ENCODE results near the gene EP300.
"Not testable (repeated sequence)": the region's sequence is repeated elsewhere in the genome, so short reads cannot be mapped to it uniquely, and the experiment has no call there.

The EP300 gene

DNA sequence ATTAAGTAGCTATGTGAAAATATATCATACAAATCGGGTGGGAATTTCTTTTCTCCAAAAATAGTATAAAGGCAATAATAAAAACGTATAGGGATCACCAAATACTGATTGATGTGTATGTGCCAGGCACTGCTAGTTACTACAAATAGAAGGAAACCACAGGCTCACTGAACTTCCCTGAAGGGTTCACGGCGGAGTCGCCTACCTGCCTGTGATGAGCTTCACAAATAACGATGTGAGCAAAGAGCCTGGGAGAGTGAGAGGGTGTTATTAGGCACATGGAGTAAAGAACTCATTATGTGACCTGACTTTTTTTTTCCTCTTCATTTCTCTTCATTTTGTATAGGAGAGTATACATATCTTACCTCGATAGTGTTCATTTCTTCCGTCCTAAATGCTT lies 76.8 kb downstream of the EP300 start:
- DNase-seq, result no peak

DNA sequence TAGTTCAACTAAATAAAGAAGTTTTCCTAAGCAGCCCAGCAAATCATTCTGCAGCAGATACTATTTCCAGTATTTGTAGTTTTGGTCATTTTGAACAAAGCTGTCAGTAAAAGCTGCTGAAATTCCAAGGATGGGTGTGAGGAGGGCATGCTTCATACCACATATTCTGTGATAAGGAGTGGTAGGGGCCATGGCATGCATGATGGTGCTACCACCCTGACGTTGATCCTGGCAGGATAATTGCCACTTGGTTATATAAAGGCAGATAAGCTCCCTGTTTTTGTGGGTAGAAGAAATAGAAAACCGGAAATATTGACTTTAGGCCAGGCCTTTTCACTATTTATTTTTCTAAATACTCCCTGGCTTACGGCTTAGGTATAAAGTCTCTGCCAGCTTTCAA lies 79.6 kb downstream of the EP300 start:
- DNase-seq, result no peak

DNA sequence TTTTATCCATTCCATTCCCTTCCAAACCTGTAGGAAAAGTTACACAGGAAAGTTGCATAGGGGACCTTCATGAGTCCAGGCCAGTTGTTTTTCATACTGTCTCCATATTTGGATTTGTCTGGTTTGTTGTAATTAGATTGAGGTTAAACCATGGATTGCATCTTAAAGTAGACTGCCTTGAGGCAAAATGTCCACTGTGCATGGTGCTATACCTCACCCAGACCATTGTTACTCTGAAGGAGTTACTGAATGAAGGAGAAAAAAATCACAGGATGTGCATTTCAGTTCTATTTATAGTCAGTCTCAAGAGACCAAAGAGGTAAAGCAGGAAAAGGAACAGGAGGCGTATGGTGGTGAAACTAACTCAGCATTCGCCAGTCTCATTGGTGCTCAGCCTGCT lies 83.2 kb downstream of the EP300 start:
- DNase-seq, result no peak

DNA sequence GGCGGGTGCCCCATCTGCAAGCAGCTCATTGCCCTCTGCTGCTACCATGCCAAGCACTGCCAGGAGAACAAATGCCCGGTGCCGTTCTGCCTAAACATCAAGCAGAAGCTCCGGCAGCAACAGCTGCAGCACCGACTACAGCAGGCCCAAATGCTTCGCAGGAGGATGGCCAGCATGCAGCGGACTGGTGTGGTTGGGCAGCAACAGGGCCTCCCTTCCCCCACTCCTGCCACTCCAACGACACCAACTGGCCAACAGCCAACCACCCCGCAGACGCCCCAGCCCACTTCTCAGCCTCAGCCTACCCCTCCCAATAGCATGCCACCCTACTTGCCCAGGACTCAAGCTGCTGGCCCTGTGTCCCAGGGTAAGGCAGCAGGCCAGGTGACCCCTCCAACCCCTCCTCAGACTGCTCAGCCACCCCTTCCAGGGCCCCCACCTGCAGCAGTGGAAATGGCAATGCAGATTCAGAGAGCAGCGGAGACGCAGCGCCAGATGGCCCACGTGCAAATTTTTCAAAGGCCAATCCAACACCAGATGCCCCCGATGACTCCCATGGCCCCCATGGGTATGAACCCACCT lies 84.7 kb downstream of the EP300 start:
- DNase-seq, result no peak

DNA sequence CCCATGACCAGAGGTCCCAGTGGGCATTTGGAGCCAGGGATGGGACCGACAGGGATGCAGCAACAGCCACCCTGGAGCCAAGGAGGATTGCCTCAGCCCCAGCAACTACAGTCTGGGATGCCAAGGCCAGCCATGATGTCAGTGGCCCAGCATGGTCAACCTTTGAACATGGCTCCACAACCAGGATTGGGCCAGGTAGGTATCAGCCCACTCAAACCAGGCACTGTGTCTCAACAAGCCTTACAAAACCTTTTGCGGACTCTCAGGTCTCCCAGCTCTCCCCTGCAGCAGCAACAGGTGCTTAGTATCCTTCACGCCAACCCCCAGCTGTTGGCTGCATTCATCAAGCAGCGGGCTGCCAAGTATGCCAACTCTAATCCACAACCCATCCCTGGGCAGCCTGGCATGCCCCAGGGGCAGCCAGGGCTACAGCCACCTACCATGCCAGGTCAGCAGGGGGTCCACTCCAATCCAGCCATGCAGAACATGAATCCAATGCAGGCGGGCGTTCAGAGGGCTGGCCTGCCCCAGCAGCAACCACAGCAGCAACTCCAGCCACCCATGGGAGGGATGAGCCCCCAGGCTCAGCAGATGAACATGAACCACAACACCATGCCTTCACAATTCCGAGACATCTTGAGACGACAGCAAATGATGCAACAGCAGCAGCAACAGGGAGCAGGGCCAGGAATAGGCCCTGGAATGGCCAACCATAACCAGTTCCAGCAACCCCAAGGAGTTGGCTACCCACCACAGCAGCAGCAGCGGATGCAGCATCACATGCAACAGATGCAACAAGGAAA lies 85.4 kb downstream of the EP300 start:
- DNase-seq, result no peak

DNA sequence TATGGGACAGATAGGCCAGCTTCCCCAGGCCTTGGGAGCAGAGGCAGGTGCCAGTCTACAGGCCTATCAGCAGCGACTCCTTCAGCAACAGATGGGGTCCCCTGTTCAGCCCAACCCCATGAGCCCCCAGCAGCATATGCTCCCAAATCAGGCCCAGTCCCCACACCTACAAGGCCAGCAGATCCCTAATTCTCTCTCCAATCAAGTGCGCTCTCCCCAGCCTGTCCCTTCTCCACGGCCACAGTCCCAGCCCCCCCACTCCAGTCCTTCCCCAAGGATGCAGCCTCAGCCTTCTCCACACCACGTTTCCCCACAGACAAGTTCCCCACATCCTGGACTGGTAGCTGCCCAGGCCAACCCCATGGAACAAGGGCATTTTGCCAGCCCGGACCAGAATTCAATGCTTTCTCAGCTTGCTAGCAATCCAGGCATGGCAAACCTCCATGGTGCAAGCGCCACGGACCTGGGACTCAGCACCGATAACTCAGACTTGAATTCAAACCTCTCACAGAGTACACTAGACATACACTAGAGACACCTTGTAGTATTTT lies 86.1 kb downstream of the EP300 start:
- no peak for DNase-seq

DNA sequence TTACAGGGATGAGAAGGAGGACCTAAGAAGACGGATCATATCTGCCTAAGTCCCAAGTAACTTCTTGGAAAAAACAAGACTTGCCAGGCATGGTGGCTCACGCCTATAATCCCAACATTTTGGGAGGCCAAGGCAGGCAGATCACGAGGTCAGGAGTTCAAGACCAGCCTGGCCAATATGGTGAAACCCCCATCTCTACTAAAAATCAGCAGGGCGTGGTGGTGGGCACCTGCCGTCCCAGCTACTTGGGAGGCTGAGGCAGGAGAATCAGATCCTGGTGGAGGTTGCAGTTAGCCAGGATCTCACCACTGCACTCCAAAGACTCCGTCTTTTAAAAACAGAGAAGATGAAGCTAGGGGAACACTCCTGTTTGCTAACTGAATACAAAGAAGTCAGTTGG lies 88.0 kb downstream of the EP300 start:
- DNase-seq, result not testable (repeated sequence)

DNA sequence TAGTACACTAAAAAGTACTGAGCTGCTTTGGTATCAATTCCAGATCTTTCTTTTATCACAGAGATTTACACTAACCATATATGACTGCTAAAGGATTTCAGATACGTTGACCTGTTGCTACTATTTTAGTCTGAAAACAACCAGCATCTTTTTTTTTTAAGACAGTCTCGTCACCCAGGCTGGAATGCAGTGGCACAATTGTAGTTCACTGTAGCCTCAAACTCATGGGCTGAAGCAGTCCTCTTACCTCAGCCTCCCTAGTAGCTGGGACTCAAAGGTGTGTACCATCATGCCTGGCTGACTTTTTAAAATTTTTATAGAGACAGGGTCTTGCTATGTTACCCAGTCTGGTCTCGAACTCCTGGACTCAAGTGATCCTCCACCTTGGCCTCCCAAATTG lies 88.5 kb downstream of the EP300 start:
- DNase-seq, result no peak

DNA sequence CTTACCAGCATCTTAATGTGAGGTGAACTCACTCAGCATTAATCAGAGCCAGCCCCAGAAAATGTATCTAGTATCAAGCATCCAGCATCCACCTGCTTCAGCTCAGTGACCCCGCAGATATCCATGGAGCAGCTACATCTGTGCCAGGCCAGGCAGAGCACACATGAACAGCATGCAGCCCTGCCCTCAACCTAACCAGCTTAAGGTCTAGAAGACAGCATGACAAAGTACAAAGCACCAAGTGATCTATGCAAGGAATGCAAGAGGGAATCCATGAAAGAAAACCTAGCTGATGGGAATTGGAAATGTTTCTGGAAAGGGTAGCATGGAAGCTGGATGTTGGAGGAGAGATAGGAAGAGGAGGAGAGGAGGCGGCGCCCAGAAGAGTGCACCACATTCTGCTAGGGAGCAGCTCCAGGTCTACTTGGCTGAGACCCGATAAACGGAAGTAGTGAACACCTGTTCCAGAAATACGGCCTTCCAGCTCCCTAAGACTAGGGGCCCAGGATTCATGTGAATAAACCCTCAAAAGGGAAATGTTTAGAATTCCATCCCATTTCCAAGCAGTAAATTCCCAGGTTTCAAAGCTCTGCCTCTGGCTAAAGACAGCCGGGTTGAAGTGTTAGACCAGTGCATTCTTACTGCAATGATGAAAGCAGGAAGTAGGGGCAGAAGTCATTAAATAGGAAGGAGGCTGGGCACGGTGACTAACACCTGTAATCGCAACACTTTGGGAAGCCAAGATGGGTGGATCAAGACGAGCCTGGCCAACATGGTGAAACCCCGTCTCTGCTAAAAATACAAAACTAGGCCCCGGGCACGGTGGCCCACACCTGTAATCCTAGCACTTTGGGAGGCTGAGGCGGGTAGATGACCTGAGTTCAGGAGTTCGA lies 89.2 kb downstream of the EP300 start:
- DNase-seq, result no peak

DNA sequence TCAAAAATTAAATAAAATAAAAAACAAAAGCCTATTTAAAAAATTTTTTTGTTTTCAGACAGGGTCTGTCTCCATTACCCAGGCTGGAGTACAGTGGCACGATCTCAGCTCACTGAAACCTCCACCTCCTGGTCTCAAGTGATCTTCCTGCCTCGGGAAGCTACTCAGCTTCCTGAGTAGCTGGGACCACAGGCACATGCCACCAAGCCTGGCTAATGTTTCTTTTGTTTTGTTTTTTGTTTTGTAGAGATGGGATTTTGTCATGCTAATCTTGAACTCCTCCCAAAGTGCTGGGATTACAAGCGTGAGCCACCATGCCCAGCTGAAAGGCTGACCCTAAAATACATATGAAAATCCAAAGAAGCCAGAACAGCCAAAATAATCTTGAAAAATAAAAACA lies 92.3 kb downstream of the EP300 start:
- DNase-seq, result no peak

DNA sequence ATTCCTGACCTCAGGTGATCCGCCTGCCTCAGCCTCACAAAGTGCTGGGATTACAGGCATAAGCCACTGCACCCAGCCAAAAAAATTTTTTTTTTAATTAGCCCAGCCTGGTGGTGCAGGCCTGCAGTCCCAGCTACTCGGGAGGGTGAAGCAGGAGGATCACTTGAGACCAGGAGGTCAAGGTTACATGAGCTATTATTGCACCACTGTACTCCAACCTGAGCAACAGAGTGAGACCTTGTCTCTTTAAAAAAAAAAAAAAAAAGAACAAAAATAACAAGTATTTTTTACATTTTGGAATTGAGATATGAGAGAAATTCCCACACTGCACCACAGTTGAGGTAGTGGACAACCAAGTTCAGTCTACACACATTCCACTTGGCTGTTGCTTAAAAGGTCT lies 99.1 kb downstream of the EP300 start:
- no peak for DNase-seq

DNA sequence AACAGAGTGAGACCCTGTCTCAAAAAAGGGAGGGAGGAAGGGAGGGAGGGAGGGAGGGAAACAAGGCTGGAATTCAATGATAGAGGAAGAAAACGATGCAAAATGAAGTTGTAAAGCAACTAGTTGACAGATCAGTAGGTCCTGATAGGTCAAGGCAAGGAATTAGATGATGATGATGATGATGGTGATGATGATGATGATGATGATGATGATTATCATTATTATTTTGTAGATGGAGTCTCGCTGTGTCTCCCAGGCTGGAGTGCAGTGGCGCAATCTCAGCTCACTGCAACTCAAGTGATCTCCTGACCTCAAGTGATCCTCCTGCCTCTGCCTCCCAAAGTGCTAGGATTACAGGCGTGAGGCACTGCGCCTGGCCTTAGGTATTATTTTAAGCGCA lies 101.4 kb downstream of the EP300 start:
- no peak for DNase-seq

DNA sequence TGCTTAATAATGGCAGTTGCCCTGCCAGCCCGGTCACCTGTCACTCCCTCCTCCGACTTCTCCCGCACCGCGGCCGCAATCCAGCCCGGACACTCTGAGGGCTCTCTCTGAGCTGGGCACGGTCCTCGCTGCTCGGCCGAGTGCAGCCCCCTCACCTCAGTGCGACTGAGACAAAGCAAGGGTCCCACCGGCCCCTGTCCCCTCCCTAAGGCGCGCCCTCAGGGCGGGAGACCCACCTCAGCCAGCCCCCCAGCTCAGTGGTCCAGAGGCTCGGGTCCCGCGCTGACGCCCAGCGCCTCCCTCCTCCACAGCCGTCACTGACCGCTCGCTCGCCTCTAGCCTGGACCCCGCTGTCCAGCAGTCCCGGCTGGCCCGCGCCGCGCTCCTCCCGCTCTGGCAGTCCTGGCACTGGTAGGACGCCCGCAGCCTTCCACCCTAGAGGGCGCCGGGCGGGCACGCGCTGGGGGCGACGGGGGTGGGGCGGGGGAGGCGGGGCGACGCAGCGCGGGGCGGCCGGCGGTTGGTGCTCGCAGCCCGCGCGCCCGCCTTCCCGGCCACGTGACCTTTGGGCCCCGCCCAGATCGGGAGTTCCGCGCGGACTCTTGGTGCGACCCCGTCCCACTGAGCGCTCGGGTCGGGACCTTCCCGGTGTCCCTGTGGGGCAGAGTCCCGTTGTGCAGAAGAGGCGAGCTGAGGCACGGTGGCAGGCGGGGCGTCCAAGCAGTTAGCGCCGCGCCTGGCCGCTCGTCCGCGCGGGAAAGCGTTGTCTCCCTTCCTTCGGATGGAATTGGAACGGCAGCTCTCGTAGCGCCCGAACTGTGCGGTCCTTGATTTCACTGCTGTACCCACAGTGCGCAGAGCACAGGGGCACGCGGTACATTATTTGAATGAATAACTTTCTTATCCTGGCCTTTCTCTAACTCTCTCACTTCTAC lies 104.9 kb downstream of the EP300 start:
- DNase-seq, result peak; percentile 66

DNA sequence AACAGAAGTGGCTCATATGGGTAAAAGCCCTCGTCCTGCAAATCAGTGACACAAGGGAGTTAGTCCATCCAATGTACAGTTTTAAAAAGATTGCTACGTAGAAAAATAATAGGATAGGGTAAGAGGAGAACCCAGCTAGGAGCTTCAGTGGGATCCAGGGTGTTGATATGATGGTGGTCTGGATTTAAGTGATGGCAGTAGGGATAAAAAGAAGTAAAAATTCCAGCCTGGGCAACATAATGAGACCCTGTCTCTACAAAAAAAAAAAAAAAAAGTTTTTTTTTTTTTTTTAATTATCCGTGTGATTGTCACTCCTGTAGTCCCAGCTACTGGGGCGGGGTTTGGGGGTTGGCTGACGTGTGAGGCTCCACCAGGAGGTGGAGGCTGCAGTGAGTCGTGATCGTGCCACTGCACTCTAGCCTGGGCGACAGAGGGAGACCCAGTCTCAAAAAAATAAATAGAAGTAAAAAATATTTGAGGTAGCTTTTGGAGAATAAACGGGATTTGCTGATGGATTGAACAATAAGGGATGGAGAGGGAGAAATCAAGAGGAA lies 105.7 kb downstream of the EP300 start:
- DNase-seq, result peak; percentile 40

DNA sequence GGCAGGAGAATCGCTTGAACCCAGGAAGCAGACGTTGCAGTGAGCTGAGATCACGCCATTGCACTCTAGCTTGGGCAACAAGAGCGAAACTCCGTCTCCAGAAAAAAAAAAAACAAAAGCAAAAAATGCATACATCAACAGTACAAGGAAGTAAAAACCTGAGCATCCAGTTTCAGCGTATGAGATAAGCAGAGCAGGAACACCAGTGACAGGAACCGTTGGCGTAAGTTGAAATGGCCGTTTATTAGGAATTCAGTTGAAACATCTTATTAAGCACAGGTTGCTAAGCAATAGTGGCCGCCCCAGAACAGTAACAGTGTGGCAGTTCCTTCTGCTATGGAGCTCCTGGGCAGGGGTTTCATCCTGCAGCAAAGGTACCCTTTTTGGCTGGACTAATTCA lies 108.7 kb downstream of the EP300 start:
- no peak for DNase-seq

DNA sequence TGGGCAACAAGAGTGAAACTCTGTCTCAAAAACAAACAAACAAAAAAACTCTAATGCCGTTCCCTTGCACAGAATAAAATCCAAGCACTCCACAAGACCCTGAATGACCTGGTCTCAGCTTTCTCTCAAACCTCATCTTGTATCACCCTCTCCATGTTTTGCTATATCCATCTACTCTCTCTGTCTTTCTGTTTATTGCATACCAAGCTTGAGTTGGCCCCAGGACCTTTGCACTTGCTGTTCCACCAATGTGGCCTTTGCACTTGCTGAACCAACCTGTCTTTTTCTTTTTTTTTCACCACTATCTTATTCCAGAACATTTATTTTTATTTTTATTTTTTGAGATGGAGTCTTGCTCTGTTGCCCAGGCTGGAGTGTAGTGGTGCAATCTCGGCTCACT lies 110.7 kb downstream of the EP300 start:
- no peak for DNase-seq

DNA sequence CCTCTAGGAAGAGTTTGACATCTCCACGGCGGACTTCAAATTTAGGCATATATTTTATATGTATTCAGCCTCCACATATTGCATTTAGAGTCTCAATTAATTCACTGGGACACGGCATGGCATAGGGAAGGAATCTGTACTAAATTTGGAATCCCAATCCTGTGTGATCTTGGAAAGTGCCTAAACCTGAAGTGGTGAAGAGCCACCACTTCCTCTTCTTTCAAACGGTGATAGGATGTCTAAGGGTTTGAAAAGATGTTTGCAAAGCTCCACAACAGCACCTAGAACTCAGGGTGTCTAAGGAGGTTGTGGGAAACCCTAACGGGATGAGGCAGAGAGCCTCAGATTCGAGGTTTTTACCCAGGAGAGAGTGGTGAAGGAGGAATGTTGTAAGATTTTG lies 111.7 kb downstream of the EP300 start:
- no peak for DNase-seq

DNA sequence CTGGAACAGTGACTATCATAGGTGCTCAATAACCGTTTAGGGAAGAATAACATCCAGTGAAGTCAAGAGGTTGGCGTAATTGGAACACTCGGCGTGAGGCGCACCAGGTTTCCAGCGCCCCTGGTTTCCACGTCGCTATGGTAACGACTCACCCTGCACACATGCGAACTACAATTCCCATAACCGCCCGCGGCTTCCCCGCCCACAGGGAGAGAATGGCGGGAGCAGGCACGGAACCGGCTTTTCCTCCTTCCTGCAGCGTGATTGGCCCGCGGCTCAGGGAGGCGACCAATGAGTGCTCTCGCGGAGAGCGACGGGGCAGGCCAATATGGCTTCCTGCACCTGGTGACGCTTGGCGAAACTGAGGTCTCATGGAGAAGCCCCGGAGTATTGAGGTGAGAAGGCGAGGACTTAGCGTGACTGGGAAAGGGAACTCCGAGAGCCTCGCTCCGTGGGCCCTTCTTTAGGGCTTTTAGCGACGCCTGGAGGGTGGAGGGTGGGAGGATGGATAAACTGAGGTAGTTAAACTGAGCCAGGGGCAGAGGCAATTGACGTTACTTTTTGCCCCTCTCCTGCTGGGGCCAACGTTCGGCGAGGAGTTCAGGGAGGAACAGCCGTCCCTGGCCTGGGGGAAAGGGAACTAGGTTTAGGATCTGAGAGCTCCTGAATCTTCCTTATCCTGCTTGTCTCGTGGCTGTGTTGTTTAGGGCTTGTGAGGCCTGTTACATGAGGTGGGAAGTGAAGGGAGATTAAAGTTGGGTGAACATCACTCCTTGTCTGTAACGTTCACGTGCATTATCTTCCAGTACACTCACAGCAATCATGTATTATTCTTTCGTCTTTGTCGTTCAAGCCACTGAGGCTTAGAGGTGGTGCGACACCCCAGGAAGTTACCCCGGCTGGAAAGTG lies 112.9 kb downstream of the EP300 start, which contains the start of gene L3MBTL2:
L3MBTL2 (plus strand) TSS at position 321 of the 909 bp plus-strand sequence; CDS start at position 372, 51 bp downstream.
- peak; percentile 97 for DNase-seq

DNA sequence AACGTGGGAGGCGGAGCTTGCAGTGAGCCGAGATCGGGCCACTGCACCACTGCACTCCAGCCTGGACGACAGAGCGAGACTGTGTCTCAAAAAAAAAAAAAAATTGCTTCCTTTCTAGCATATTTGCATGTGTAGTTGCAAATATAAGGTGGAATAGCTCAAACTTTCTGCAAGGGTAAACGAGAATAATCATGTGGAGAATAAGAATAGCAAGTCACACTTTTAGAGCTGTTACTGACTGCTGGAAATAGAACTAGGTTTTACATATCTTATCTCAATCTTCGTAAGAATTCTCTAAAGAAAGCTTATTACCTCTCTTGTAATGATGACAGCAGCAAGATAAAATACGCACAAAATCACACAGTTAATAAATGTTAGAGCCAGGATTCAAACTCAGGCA lies 114.3 kb downstream of the EP300 start:
- DNase-seq, result no peak

DNA sequence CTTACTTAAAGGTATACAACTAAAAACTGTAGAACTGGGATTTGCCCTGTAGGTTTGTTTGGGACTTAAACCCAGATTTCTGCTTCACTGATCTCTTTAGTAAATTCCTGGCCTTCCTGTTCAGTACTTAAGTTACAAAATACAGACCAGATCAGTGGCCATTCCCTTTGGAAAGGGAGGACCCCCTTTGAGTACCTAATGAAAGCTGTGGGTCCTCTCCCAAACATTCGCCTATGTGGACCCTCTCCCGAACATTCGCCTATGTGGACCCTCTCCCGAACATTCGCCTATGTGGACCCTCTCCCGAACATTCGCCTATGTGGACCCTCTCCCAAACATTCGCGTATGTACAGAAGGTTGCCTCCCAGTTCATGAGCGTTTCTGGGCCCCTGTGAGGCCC lies 123.0 kb downstream of the EP300 start:
- DNase-seq, result no peak

DNA sequence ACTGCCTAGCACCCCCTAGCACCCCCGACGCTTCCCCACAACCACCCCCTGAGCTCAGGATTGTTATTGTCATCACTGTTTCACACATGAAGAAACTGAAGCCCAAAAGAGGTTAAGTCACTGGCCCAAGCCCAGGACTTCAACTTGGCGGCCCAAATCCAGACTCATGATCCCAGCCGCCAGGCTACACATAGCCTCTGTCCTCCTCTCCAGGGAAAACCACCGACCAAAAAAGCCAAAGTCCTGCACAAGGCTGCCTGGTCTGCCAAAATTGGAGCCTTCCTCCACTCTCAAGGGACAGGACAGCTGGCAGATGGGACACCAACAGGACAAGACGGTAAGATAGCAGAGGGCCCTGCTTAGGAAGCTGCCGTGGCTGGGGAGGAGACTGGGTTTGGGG lies 123.5 kb downstream of the EP300 start:
- DNase-seq, result no peak
